ENCODE results near the gene RPP25. TPM values are rescaled to one million over a fixed set of nuclear protein-coding genes. Genes with fewer than 3 reads are reported as not detected.

RPP25 gene
- total and polyA plus RNA-seq, 2 of the 13 experiments (the other 11 are each of a cell fraction or from before 2014, with no cell fraction given): 0.05 to 0.11 TPM

GRCh38 chr15:74906450-74907162 lies 50.0 kb downstream of the RPP25 start, which contains the start of gene FAM219B (continued):
- TF ChIP-seq ZNF510 (CRISPR knock-in tag; IDR thresholded peaks at IDR 0.05; ENCODE audit: low read depth): no peak
- no peak for TF ChIP-seq TCF7 (IDR thresholded peaks at IDR 0.05; ENCODE audit: low read depth)
- TF ChIP-seq ZNF570 (CRISPR knock-in tag; IDR thresholded peaks at IDR 0.05; ENCODE audit: borderline replicate concordance): no peak
- no peak for TF ChIP-seq SNAI1 (CRISPR knock-in tag; IDR thresholded peaks at IDR 0.05; ENCODE audit: borderline replicate concordance)
- TF ChIP-seq ARNT (IDR thresholded peaks at IDR 0.05): no peak
- no peak for TF ChIP-seq NRL (CRISPR knock-in tag; IDR thresholded peaks at IDR 0.05; ENCODE audit: borderline replicate concordance)
- TF ChIP-seq AGO1 (IDR thresholded peaks at IDR 0.05; ENCODE audit: low read depth, low read length, poor library complexity, severe bottlenecking): no peak
- no peak for TF ChIP-seq TERF1 (CRISPR knock-in tag; IDR thresholded peaks at IDR 0.05)
- no peak for TF ChIP-seq ZNF251 (CRISPR knock-in tag; IDR thresholded peaks at IDR 0.05)
- no peak for TF ChIP-seq ZNF549 (CRISPR knock-in tag; IDR thresholded peaks at IDR 0.05)
- TF ChIP-seq SMAD3 (CRISPR knock-in tag; IDR thresholded peaks at IDR 0.05): no peak
- TF ChIP-seq GPN1 (CRISPR knock-in tag; IDR thresholded peaks at IDR 0.05; ENCODE audit: borderline replicate concordance): no peak
- TF ChIP-seq ZNF274 (CRISPR knock-in tag; IDR thresholded peaks at IDR 0.05): peak; percentile 56; the same call in 1 of the 2 replicates
- peak; percentile 19; the same call in 1 of the 2 replicates for TF ChIP-seq MIER3 (CRISPR knock-in tag; IDR thresholded peaks at IDR 0.05; ENCODE audit: borderline replicate concordance)
- no peak for TF ChIP-seq ZFP36 (IDR thresholded peaks at IDR 0.05; ENCODE audit: borderline replicate concordance, low read depth, low read length, partially characterized antibody)
- TF ChIP-seq FUBP1 (CRISPR knock-in tag; IDR thresholded peaks at IDR 0.05; ENCODE audit: borderline replicate concordance): no peak
- peak; percentile 58; the same call in 1 of the 2 replicates for TF ChIP-seq ZNF639 (CRISPR knock-in tag; conservative IDR thresholded peaks at IDR 0.05)
- TF ChIP-seq ZNF468 (CRISPR knock-in tag; IDR thresholded peaks at IDR 0.05): no peak
- TF ChIP-seq GATAD1 (CRISPR knock-in tag; IDR thresholded peaks at IDR 0.05): peak; percentile 51
- peak; percentile 28; the same call in 1 of the 2 replicates for TF ChIP-seq ZNF768 (CRISPR knock-in tag; IDR thresholded peaks at IDR 0.05)
- no peak for TF ChIP-seq ZNF446 (CRISPR knock-in tag; IDR thresholded peaks at IDR 0.05)
- no peak for TF ChIP-seq HHEX (CRISPR knock-in tag; IDR thresholded peaks at IDR 0.05)
- TF ChIP-seq TOE1 (CRISPR knock-in tag; IDR thresholded peaks at IDR 0.05): no peak; the same call in 1 of the 2 replicates
- no peak for TF ChIP-seq ELK4 (CRISPR knock-in tag; IDR thresholded peaks at IDR 0.05; ENCODE audit: borderline replicate concordance)
- TF ChIP-seq CENPT (CRISPR knock-in tag; IDR thresholded peaks at IDR 0.05; ENCODE audit: low read depth): no peak
- no peak for TF ChIP-seq ZNF674 (CRISPR knock-in tag; IDR thresholded peaks at IDR 0.05; ENCODE audit: low read depth)

All from HepG2 (cell line).